Osteocyte (in vitro differentiated cells): Measurements from ENCODE around the gene ANKRD2. TPM values are rescaled to one million over a fixed set of nuclear protein-coding genes. Genes with fewer than 3 reads are reported as not detected.

ENCODE experiments used
- DNase-seq: peaks from one replicate; pipeline ENCODE4 v3.0.0; 2021; ENCODE audit warnings: mixed read lengths; ENCODE audit not compliant: unreplicated experiment; ENCODE audit errors: extremely low spot score
- H3K27ac Mint-ChIP-seq: one replicate; pipeline ENCODE4 v1.8.0; 2021; ENCODE audit warnings: mild to moderate bottlenecking, mixed read lengths; ENCODE audit not compliant: unreplicated experiment
- H3K27me3 Mint-ChIP-seq: one replicate; pipeline ENCODE4 v1.8.0; 2021; ENCODE audit warnings: mixed read lengths; ENCODE audit not compliant: unreplicated experiment
- H3K36me3 Mint-ChIP-seq: one replicate; pipeline ENCODE4 v1.8.0; 2021; ENCODE audit warnings: mixed read lengths; ENCODE audit not compliant: unreplicated experiment
- H3K4me1 Mint-ChIP-seq: one replicate; pipeline ENCODE4 v1.8.0; 2021; ENCODE audit warnings: mixed read lengths; ENCODE audit not compliant: unreplicated experiment
- H3K4me3 Mint-ChIP-seq: one replicate; pipeline ENCODE4 v1.8.0; 2021; ENCODE audit warnings: mild to moderate bottlenecking, moderate library complexity, mixed read lengths; ENCODE audit not compliant: unreplicated experiment
- H3K9me3 Mint-ChIP-seq: one replicate; pipeline ENCODE4 v1.8.0; 2021; ENCODE audit warnings: mixed read lengths; ENCODE audit not compliant: unreplicated experiment
- total RNA-seq: library from RNA; stranded (reverse); gene quantifications from 2 replicates; pipeline ENCODE4 v1.2.1, GENCODE V29; 2021
- TF ChIP-seq, protein P1 (sequence below): fragments of 200-600 bp; sonication (generic); IDR thresholded peaks from 2 replicates; pipeline ENCODE4 v1.5.0; 2021; ENCODE audit warnings: antibody characterized with exemption, mild to moderate bottlenecking, moderate library complexity

The ANKRD2 gene
- total RNA-seq, 1 donor from 2014 or later, result not detected

DNA sequence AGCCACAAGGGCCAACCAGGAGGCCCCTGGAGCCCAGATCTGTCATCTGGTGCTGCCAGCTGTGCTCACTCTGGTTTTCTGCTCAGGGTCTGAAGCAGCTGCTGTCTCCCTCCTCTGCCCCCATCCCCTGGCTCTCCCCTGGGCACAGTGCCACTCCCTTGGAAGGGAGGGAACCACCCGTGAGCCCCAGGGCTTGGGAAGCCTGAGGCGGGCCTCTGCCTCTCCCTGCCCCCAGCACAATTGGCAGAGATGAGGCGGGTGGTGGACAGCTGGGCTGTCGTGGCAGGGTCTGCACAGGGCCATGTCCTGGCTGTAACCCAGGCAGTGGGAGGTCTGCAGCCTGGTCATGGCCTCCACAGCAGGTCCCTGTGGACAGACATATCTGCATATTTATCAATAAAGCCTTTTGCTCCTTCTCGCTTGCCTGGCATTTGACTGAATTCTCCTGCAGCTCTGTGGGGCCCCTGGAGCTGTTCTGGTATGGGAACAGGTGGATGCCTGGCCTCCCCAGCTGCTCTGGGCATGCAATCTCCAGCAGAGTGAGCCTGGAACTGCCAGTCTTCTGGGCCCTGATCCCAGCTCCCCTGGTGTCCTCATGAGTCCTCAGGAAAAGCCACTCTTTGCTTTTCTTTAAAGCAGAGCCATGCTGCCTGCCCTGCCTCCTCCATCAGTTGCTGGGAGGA, 1.6 kb upstream of the ANKRD2 start:
- TF ChIP-seq, protein P1, sequence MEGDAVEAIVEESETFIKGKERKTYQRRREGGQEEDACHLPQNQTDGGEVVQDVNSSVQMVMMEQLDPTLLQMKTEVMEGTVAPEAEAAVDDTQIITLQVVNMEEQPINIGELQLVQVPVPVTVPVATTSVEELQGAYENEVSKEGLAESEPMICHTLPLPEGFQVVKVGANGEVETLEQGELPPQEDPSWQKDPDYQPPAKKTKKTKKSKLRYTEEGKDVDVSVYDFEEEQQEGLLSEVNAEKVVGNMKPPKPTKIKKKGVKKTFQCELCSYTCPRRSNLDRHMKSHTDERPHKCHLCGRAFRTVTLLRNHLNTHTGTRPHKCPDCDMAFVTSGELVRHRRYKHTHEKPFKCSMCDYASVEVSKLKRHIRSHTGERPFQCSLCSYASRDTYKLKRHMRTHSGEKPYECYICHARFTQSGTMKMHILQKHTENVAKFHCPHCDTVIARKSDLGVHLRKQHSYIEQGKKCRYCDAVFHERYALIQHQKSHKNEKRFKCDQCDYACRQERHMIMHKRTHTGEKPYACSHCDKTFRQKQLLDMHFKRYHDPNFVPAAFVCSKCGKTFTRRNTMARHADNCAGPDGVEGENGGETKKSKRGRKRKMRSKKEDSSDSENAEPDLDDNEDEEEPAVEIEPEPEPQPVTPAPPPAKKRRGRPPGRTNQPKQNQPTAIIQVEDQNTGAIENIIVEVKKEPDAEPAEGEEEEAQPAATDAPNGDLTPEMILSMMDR, result no peak
- Mint-ChIP-seq H3K27ac (peak overlapping the region; percentile 40), H3K36me3 (peaks cover 4% of the 10 kb centered on the region), H3K27me3 (no peaks in the 10 kb centered on the region), H3K4me3 (no peak overlapping the region), H3K9me3 (no peaks in the 10 kb centered on the region), H3K4me1 (peaks cover 55% of the 10 kb centered on the region)
- no peak for DNase-seq

DNA sequence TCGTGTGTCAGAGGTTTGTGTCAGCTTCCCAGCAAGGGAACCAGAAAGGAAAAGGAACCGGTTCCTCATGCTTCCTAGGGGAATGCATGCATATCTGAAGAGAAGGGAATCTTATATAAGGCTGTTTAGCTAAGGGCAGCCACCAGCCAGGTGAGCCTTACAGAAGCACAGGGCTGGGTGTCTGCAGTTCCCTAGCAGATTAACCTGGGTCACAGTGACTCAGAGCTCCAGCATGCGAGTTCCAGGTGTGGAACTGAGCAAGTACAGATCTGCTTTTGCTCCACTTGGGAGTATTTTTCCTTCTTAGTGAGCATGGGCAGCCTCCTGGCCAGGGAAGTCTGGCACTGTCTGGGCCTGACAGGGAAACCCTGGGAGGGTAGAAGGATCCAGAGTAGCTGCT, 957 bp upstream of the ANKRD2 start:
- Mint-ChIP-seq H3K9me3 (no peaks in the 10 kb centered on the region), H3K4me1 (peaks cover 56% of the 10 kb centered on the region), H3K4me3 (no peak overlapping the region), H3K27me3 (no peaks in the 10 kb centered on the region), H3K36me3 (peaks cover 4% of the 10 kb centered on the region), H3K27ac (peak overlapping the region; percentile 40)
- DNase-seq, result no peak
- TF ChIP-seq, protein P1, result no peak

DNA sequence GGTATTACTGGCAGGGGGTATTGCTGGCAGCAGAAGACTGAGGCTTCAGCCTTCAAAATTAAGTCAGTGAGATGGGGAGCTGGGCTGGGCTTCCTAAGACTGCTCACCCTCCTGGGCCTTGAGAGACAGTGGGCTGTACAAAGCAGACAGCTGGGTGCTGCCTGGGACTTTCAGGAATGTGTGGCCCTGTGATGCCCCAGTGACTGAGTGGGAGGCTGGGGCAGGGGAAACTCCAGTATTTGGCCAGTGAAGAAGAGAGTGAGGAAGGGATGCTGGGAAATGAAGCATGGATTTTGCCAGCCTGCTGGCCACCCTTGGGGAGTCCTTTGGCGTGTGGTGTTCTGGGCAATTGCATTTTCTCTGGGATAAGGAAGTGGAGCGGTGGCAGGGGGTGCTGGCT, 442 bp downstream of the ANKRD2 start:
- Mint-ChIP-seq H3K4me1 (peaks cover 54% of the 10 kb centered on the region), H3K9me3 (no peaks in the 10 kb centered on the region), H3K4me3 (no peak overlapping the region), H3K36me3 (peaks cover 4% of the 10 kb centered on the region), H3K27ac (peak overlapping the region; percentile 81), H3K27me3 (no peaks in the 10 kb centered on the region)
- no peak for DNase-seq
- TF ChIP-seq, protein P1, result no peak

DNA sequence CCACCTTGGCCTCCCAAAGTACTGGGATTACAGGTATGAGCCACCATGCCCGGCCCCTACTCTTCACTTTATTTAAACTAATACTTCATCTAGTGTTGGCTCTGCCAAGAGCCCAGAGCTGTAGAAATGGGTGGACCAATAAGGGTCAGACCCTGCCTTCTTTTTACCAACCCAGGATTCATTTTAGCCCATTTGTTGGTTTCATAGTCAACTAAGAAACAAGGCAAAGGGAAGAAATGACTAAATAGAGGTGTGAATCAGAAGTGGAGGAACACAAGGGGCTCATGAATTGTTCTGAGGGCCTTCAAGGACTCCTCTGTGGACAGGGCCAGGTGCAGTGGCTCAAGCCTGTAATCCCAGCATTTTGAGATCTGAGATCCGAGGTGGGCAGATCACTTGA, 1.1 kb downstream of the ANKRD2 start:
- no peak overlapping the region for H3K4me3 Mint-ChIP-seq
- no peak for DNase-seq
- no peaks in the 10 kb centered on the region for H3K9me3 Mint-ChIP-seq
- TF ChIP-seq, protein P1, result no peak
- H3K27ac Mint-ChIP-seq, result no peak overlapping the region
- peaks cover 54% of the 10 kb centered on the region for H3K4me1 Mint-ChIP-seq
- no peaks in the 10 kb centered on the region for H3K27me3 Mint-ChIP-seq
- peaks cover 4% of the 10 kb centered on the region for H3K36me3 Mint-ChIP-seq

DNA sequence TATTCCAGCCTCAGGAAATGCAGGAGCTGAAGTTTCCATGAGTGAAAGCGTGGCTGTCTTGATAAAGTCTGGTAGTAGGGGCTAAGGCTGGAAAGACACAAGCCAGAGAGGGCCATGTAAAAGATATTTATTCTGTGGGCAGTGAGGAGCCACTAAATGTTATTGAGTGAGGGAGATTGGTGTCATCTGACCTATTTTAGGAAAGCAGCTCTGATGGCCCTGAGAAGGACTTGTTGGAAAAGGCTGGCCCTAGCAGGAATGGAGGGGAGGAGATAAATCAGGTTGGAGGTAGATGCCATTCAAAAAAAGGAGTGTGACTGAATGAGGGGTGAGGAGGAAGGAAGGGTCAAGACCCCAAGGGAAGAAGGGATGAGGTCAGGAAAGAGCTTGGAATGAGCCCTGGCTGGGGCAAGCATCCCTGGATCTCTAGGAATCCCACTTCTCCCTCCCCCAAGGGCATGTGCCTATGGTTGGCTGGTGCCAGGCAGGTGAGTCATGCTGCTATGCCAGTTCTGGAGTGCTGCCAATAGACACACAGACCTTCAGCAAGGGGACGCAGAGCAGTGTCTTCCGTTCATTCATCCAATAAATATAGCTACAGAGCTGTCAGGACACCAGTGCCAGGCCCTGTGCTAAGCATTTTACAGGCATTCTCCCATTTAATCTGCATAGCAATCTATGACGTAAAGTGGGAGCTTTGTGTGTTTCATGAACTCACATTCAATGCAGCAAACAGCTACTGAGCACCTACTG, 2.0 kb downstream of the ANKRD2 start:
- Mint-ChIP-seq H3K4me3 (no peak overlapping the region), H3K9me3 (no peaks in the 10 kb centered on the region), H3K4me1 (peaks cover 54% of the 10 kb centered on the region), H3K27me3 (no peaks in the 10 kb centered on the region), H3K27ac (peak overlapping the region; percentile 78), H3K36me3 (peaks cover 2% of the 10 kb centered on the region)
- TF ChIP-seq, protein P1, result no peak
- DNase-seq, result peak; percentile 91
